NCI-H1930 (cell line): ENCODE results near the gene REST.
A peak's percentile ranks its signal among the peaks of the same experiment; 100 is the strongest.

ENCODE experiments used
- DNase-seq, 2 experiments: peaks; one replicate each; lab custom pipeline; 2025; lab: John Stamatoyannopoulos, UW

REST gene

DNA sequence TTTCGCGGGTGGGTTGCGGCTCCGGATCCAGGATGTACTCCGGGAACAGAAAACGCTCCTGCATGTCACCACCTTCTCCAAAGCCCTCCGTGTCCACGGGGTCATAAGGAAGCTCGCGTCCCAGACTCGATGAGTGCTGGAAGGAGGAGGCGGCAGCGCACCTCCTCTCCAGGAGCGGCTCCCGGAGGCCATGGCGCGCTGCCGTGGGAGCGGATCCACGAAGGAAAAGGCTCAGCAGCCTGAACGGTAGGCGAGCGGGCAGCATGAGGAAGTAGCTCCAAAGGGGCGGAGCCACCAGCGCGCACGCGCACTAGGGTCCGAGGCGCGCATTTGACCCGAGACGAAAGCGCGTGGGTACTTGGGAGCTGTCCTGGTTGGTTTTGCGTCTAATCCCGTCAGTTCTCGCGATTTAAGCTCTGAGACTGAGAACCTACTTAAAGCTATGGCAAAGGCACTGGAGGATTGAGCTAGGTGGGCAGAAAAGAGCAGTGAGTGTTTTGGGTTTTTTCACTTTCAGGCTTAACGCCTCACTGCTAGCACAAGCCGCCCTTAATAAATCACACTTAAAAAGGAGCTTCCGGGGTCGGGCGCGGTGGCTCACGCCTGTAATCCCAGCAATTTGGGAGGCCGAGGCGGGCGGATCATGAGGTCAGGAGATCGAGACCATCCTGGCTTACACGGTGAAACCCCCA is 69.8 kb downstream of the REST start, which contains the start of gene NOA1:
Gene NOA1, minus strand, starts transcription at position 286 of the 692 bp plus-strand sequence. Its CDS starts 21 bp downstream, at position 265.
- DNase-seq: peak; percentile 95 to 97

DNA sequence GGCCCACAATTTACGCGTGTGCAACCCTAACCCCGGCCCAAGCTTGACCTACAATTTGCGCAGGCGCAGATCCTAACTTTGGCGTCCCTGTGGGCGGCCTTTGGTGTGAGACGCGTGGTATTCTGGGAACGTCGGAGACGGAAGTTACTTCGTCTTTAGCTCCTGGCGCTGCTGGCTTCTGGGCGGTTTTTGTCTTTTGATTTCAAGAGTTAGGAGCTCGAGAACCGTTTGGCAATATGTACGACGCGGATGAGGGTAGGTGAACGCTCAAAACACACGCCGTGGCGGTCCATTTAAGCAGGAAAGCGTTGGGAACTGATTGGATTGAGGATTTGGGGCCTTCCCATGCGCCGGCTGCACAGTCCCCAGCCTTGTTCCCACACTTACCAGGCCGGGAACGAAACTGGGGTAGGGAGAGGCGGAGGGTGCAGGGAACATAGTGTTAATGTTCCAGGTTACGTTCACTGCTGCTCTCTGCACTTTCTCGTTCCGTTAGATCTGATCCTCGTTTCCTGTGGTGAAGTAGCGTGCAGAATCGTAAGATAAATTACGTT is 71.1 kb downstream of the REST start, which contains the start of gene POLR2B:
Gene POLR2B, plus strand, starts transcription at position 147 of the 554 bp plus-strand sequence. Its CDS starts 90 bp downstream, at position 237.
- DNase-seq: peak; percentile 89 to 95

DNA sequence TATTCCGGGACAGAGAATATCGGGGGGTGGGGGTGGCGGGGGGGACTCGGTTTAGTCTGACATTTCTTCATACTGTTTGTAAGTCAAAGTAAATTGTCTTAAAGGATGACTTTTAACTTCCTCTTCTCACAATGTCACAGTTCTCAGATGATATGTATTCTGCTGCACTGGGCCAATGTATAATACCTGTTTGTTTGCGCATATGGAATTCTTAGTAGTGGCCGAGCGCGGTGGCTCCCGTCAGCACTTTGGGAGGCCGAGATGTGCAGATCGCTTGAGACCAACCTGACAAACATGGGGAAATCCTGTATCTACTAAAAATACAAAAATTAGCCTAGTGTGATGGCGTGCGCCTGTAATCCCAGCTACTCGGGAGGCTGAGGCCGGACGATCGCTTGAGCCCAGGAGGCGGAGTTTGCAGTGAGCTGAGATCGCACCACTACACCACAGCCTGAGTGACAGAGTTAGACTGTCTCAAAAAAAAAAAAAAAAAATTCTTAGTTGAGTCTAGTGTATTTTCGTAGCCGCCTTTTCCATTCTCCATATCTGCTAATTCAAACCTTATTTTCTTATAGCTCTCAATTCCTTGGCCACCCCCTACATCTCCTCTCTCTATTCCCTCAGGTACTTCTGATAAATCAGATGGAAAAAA is 71.8 kb downstream of the REST start:
- DNase-seq: no peak

DNA sequence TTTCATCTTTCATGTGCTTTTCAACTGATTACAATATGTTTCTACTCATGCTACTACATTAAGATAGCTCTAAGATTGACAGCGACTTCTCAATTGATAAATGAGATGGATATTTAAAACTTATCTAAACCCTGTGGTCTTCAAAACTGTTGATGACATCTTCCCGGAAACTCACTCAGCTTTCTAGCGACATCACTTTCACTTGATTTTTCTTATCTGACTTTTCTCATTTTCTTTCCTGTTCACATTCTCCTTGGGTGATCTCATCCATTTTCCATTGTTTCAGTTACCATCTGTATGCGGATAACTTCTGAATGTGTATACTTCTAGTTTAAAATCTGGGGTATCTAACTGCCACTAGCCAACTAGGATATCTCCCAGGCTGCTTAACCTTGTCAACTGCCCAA is 74.1 kb downstream of the REST start:
- DNase-seq: no peak

DNA sequence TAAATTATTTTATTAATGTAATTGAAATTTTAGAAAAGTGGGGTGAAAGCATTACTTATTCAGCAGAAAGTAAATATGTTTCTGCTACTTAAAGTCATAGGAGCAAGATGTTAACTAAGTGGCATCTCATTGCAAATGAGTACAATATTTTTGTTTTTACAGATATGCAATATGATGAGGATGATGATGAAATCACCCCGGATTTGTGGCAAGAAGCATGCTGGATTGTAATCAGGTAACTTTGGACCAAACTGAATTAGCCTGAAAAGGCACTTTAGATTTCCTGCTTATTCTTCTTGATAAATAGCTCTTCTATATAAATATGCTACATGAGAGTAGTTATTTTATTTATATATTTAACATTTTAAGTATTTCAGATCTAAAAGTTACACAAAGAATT is 78.5 kb downstream of the REST start:
- DNase-seq: no peak

- DNase-seq: no peak
Measured at GRCh38 chr4:56986952-56987351, 79.3 kb downstream of the REST start.

DNA sequence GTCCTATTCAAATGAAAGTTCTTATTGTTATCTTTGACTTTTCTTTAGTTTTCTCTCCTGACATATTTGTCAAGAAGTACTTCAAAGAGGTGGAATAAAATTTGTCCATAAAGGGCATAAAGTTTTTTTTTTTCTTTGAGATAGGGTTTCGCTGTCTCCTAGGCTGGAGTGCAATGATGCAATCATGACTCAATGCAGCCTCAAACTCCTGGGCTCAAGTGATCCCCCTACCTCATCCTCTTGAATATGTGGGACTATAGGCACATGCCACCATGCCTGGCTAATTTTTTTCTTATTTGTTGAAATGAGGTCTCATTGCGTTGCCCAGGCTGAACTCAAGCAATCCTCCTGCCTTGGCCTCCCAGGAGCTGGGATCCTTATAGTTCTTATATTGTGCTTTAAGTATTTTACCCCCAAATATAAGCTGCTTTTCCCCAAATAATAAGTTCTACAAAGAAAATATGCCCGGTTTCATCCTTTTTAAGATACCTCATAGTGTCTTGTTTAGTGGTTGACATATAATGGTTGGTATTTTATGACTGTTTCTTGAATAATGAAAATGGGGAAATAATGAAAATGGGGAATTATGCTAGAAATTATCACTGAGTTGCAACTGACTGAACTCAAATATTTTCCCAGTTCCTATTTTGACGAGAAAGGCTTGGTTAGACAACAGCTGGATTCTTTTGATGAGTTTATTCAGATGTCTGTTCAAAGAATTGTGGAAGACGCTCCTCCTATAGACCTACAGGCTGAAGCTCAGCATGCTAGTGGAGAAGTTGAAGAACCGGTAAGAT is 82.6 kb downstream of the REST start:
- DNase-seq: no peak

- DNase-seq: no peak
Measured at GRCh38 chr4:56995525-56995924, 87.8 kb downstream of the REST start.

DNA sequence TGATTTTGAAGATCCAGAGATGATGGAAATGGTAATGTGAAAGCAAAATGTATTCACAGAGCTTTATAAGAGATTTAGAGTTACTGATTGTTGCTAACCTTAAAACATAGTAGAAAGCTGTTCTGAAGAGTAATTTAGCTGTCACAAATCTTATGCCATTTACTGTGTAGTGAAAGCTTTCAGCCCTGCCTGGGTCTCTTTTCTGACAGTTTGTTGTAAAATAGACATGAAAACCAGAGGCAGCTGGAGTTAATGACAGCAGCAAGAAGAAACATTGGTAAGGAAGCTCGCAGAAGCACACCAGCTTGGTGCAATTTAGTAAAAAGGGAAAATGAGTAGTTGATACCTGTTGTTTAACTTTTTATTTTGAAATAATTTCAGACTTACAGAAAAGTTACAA is 92.1 kb downstream of the REST start:
- DNase-seq: no peak

GRCh38 chr4:57013543-57014120 is 105.9 kb downstream of the REST start:
- no peak for DNase-seq
